Smooth muscle cell (in vitro differentiated cells): ENCODE data around the gene NUBP1. TPM values are rescaled to one million over a fixed set of nuclear protein-coding genes. Genes with fewer than 3 reads are reported as not detected.
A peak's percentile ranks its signal among the peaks of the same experiment; 100 is the strongest.
"Not testable (repeated sequence)": the region's sequence is repeated elsewhere in the genome, so short reads cannot be mapped to it uniquely, and the experiment has no call there.

Experiments used
- DNase-seq: peaks from one replicate; lab custom pipeline; 2025; ENCODE audit not compliant: unreplicated experiment; lab: John Stamatoyannopoulos, UW
- H2AFZ ChIP-seq: fragments of 200-600 bp; sonication (generic); 2 replicates; pipeline ENCODE4 v1.6.0; 2016; ENCODE audit warnings: antibody characterized with exemption, low read depth, mild to moderate bottlenecking
- H3F3A ChIP-seq: fragments of 200-600 bp; sonication (generic); 2 replicates; pipeline ENCODE4 v1.6.0; 2017; ENCODE audit warnings: antibody characterized with exemption, low read depth
- H3K27ac ChIP-seq: fragments of 200-600 bp; sonication (generic); 2 replicates; pipeline ENCODE4 v1.5.1; 2016; ENCODE audit warnings: low read depth, mild to moderate bottlenecking
- H3K27me3 ChIP-seq: fragments of 200-600 bp; sonication (generic); 2 replicates; pipeline ENCODE4 v1.6.1; 2016; ENCODE audit warnings: low read depth, mild to moderate bottlenecking
- H3K36me3 ChIP-seq: fragments of 200-600 bp; sonication (generic); 2 replicates; pipeline ENCODE4 v1.5.1; 2016; ENCODE audit warnings: low read depth
- H3K4me1 ChIP-seq: fragments of 200-600 bp; sonication (generic); 2 replicates; pipeline ENCODE4 v1.5.1; 2016; ENCODE audit warnings: low read depth
- H3K4me2 ChIP-seq: fragments of 200-600 bp; sonication (generic); 2 replicates; pipeline ENCODE4 v1.6.0; 2016; ENCODE audit warnings: mild to moderate bottlenecking
- H3K4me3 ChIP-seq: fragments of 200-600 bp; sonication (generic); 2 replicates; pipeline ENCODE4 v1.5.1; 2016; ENCODE audit warnings: mild to moderate bottlenecking
- H3K79me2 ChIP-seq: fragments of 200-600 bp; sonication (generic); 2 replicates; pipeline ENCODE4 v1.6.0; 2016; ENCODE audit warnings: low read depth, mild to moderate bottlenecking
- H3K9ac ChIP-seq: fragments of 200-600 bp; sonication (generic); 2 replicates; pipeline ENCODE4 v1.6.0; 2016; ENCODE audit warnings: low read depth
- H3K9me3 ChIP-seq: fragments of 200-600 bp; sonication (generic); replicated peaks from 2 replicates; pipeline ENCODE4 v1.5.1; 2016; ENCODE audit warnings: low read depth
- H4K20me1 ChIP-seq: fragments of 200-600 bp; sonication (generic); 2 replicates; pipeline ENCODE4 v1.6.0; 2016; ENCODE audit warnings: low read depth
- WGBS: methylation state at CpG from one replicate; pipeline ENCODE4 v1.1.7; 2016; ENCODE audit warnings: low lambda C conversion rate; 5-methylcytosine and 5-hydroxymethylcytosine counted together
- polyA plus RNA-seq: library from polyadenylated mRNA; unstranded; fragments of >200 nt; fragmentation: Nextera tagmentation; extraction: Ambion mirVana; gene quantifications from 2 replicates; pipeline ENCODE4 v1.2.1, GENCODE V29; 2016
- total RNA-seq: library from RNA; depleted of rRNA; stranded (reverse); fragments of >200 nt; gene quantifications from 2 replicates; pipeline ENCODE4 v1.2.3, GENCODE V29; 2014
- TF ChIP-seq, protein P1 (sequence below): fragments of 200-600 bp; sonication (generic); IDR thresholded peaks from 2 replicates; pipeline ENCODE4 v1.5.1; 2017; ENCODE audit warnings: borderline replicate concordance, mild to moderate bottlenecking, antibody characterized with exemption; ENCODE audit not compliant: insufficient read depth, poor library complexity, severe bottlenecking

NUBP1 gene
- total and polyA plus RNA-seq, 2 experiments from 2014 or later: 7.6 to 11.8 TPM

DNA sequence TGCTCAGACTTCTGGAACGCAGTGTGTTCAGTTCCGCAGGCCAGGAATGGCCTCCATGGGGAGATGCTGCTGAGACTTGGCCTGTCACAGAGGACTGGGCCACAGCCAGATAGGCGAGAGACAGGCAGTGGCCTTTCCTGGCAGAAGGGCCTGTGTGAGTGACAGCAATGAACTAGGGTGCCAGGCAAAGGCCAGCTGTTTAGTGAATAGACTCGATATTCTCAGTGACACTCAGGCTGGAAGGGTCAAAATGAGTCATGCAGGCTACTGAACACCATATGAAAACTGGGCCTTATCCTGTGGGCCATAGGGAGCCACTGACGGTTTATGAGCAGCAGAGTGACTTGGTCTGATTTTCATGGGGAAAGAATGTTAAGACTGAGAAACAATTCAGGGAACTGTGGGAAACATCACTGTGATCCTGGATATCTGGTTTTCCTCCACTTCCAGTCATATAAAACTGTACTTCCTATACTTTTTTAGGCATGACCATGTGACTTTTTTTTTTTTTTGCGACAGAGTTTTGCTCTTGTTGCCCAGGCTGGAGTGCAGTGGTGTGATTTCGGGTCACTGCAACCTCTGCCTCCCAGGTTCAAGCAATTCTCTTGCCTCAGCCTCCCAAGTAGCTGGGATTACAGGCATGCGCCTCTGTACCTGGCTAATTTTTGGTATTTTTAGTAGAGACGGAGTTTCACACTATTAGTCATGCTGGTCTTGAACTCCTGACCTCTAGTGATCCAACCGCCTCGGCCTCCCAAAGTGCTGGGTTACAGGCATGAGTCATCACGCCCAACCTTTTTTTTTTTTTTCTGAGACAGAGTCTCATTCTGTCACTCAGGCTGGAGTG is 5.2 kb upstream of the NUBP1 start:
- Histone ChIP-seq H3K9ac (no peak overlapping the region), H4K20me1 (no peaks in the 10 kb centered on the region), H3F3A (peaks cover 7% of the 10 kb centered on the region), H3K4me2 (no peak overlapping the region), H3K79me2 (no peaks in the 10 kb centered on the region), H3K9me3 (no peaks in the 10 kb centered on the region), H3K27ac (peak overlapping the region; percentile 63), H3K4me1 (no peaks in the 10 kb centered on the region), H3K36me3 (no peaks in the 10 kb centered on the region), H3K27me3 (no peaks in the 10 kb centered on the region), H2AFZ (no peak overlapping the region), H3K4me3 (no peak overlapping the region)
- TF ChIP-seq, protein P1, sequence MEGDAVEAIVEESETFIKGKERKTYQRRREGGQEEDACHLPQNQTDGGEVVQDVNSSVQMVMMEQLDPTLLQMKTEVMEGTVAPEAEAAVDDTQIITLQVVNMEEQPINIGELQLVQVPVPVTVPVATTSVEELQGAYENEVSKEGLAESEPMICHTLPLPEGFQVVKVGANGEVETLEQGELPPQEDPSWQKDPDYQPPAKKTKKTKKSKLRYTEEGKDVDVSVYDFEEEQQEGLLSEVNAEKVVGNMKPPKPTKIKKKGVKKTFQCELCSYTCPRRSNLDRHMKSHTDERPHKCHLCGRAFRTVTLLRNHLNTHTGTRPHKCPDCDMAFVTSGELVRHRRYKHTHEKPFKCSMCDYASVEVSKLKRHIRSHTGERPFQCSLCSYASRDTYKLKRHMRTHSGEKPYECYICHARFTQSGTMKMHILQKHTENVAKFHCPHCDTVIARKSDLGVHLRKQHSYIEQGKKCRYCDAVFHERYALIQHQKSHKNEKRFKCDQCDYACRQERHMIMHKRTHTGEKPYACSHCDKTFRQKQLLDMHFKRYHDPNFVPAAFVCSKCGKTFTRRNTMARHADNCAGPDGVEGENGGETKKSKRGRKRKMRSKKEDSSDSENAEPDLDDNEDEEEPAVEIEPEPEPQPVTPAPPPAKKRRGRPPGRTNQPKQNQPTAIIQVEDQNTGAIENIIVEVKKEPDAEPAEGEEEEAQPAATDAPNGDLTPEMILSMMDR: no peak
- WGBS: 37% methylated on average over 12 of the region's 12 CpGs
- no peak for DNase-seq

DNA sequence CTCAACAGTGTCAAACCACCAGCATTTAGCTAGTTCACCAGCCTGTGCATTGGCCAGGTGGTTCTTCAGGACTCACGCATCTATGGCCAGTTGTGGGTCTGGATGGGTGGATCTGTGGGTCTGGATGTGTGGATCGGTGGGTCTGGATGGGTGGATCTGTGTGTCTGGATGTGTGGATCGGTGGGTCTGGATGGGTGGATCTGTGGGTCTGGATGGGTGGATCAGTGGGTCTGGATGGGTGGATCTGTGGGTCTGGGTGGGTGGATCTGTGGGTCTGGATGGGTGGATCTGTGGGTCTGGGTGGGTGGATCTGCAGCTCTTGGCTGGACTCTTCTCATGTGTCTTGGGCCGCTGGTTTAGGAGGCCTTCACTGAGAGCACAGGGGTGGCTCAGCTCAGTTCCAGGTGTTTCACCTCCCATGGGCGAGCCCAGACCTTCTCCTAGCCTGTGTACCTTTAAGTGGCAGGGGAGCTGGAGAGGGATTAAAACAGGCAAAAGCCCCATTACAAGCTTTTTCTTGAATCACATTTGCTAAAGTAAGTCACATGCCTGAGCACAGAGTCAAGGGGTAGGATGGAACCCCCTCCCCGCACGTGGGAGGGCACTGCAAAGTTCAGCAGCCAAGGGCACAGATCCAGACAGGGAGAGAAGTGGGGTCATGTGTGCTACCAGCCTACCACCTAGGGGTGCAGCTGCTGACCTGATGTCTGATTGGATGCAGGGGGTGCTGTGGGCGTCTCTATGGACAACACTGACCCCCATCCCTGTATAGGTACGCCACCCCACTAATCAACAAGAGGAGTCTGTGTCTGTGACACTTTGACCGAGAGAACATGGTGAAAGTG is 3.4 kb upstream of the NUBP1 start:
- no peak overlapping the region for H3K9ac ChIP-seq
- no peaks in the 10 kb centered on the region for H3K36me3 ChIP-seq
- no peaks in the 10 kb centered on the region for H4K20me1 ChIP-seq
- H3K79me2 ChIP-seq: no peaks in the 10 kb centered on the region
- peaks cover 7% of the 10 kb centered on the region for H3F3A ChIP-seq
- no peaks in the 10 kb centered on the region for H3K27me3 ChIP-seq
- no peaks in the 10 kb centered on the region for H3K9me3 ChIP-seq
- H3K4me3 ChIP-seq: no peak overlapping the region
- H3K4me1 ChIP-seq: no peaks in the 10 kb centered on the region
- no peak overlapping the region for H2AFZ ChIP-seq
- TF ChIP-seq, protein P1: no peak
- DNase-seq: no peak
- no peak overlapping the region for H3K4me2 ChIP-seq
- H3K27ac ChIP-seq: no peak overlapping the region
- 98% methylated on average over 10 of the region's 10 CpGs for WGBS

DNA sequence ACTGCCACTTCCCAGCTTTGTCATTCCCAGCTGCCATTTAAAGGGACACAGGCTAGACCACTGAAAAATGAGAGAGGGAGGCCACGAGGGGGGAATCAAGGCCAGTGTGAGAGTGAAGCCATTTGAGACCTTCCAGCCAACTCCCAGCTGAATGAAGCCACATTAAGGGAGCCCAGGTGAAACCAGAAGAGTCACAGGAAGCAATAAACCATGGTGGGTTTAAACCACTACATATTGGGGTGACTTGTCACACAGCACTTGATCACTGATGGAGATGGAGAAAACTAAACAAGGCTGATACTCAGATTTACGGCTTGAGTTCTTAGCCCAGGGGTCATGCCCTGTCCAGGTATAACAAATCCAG is 2.8 kb upstream of the NUBP1 start:
- no peak overlapping the region for H3K4me2 ChIP-seq

DNA sequence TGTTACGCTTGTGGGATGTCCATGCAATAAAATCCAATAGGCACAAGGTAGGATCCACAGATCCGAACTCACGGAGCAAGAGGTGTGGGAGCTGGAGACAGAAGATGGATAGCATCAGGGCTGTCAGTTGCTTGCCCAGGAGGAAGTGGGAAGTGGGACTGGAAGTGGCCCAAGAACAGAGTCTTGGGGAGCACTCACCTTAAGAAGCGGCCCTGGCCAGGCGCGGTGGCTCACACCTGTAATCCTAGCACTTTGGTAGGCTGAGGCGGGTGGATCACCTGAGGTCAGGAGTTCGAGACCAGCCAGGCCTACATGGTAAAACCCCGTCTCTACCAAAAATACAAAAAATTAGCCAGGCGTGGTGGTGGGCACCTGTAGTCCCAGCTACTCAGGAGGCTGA is 2.4 kb upstream of the NUBP1 start:
- not testable (repeated sequence) for H3K9ac ChIP-seq, H3K27ac ChIP-seq, H3K4me3 ChIP-seq, H3K27me3 ChIP-seq, H2AFZ ChIP-seq, H3F3A ChIP-seq, H3K4me2 ChIP-seq, H3K9me3 ChIP-seq, H3K4me1 ChIP-seq, H3K79me2 ChIP-seq, H3K36me3 ChIP-seq, H4K20me1 ChIP-seq, DNase-seq
- 99% methylated on average over 10 of the region's 10 CpGs for WGBS

More for the DNA sequence above, 2.8 kb upstream of the NUBP1 start:
- no peak overlapping the region for H3K27ac ChIP-seq
- no peaks in the 10 kb centered on the region for H3K27me3 ChIP-seq
- DNase-seq: no peak
- H3K36me3 ChIP-seq: no peaks in the 10 kb centered on the region
- TF ChIP-seq, protein P1: no peak
- H3K4me3 ChIP-seq: no peak overlapping the region
- 90% methylated on average over 2 of the region's 2 CpGs for WGBS
- no peaks in the 10 kb centered on the region for H3K9me3 ChIP-seq
- H3F3A ChIP-seq: peaks cover 7% of the 10 kb centered on the region
- H2AFZ ChIP-seq: no peak overlapping the region
- no peaks in the 10 kb centered on the region for H4K20me1 ChIP-seq
- no peaks in the 10 kb centered on the region for H3K79me2 ChIP-seq
- H3K4me1 ChIP-seq: no peaks in the 10 kb centered on the region
- no peak overlapping the region for H3K9ac ChIP-seq
